Activated T-helper 1 cell treated with Interleukin-2 at 50 U/mL for 16 hours (primary cell): ENCODE measurements around the gene MEST.
A peak's percentile ranks its signal among the peaks of the same experiment; 100 is the strongest.
"Not testable (repeated sequence)": the region's sequence is repeated elsewhere in the genome, so short reads cannot be mapped to it uniquely, and the experiment has no call there.

ENCODE experiments used
- DNase-seq: peaks from one replicate; pipeline ENCODE4 v3.0.0-alpha.2; 2020; ENCODE audit warnings: low read depth

Gene MEST

GRCh38 chr7:130485734-130486113 lies 6.2 kb upstream of the MEST start:
- no peak for DNase-seq

DNA sequence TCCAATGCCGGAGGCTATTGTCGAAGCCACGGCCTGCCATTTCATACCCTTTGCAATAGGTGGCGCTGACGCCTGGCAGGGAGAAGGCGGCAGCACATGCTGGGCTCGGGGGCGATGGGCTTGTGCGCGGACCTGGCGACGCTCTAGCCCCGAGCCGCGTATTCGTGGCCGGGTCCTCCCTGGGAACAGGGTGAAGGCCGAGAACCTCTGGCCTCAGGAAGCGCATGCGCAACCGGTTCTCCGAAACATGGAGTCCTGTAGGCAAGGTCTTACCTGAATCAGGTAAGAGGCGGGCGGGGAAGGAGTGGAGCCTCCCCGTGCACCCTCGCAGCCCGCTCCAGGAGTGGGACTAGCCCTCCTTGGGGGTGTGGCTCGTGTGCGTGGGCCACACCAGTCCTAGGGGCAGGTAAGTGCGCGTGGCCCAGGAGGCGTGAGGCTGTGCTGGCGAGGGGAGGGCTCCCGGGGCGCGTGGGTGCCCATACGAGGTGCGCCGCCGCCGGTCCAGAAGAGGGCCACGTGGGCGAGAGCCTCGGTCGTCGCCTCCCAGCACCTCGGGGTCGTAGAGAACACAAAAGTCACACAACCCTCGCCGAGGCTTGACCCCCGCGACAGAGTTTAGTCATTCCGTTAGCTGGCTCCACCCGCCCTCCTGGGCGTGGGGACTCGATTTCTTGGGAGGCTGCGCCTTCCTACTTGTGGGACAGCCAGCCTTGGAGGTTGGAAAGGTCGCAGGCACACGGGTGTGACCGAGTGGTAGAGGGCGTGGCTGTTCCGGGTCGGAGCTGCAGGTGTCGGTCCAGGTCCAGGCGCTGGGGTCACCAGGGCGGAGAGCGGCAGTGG lies 5.6 kb upstream of the MEST start:
- DNase-seq, result peak; percentile 20

- DNase-seq, result no peak
These were observed 4.9 kb upstream of the MEST start for GRCh38 chr7:130486954-130487436.

- DNase-seq, result no peak
These were observed 3.3 kb upstream of the MEST start for GRCh38 chr7:130488392-130489139.

DNA sequence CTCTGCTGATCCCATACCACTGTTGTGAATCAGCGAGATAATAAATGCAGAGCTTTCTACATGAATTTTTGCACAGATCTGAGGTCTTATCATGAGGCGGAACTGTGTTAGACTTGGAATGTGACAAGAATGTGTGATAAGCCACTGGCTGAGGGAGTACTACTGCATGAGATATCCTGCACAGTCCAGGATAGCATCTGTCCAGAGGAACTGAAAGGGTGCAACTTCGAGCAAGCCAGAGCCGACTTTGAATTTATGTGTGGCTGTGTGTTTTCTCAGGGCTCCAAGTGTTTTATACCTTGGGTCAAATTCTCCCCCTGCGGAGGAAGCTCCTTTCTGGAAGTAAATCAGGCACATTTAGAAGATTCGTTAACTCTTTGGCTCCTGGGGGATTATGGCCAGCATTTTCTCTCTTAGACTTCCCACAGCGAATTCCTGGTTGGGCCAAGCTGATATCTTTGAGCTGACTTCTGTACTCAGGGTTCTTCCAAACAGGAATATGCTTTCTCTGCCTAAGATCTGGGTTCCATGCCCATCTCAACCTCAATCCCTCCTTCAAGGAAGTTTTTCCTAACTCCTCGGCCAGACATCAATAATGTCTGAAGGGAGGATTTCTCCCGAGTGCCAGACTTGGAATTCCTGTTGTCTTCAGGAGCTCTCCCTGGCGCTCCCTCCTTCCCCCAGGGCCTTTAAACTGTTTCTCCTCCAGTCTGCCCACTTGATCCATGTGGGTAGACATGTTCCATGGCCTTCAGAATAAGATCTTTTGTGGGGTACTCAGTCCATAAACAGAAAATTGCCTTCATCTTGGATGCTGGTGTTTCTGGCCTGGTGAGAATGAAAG lies 2.5 kb upstream of the MEST start:
- DNase-seq, result no peak

- DNase-seq, result no peak
These were observed 1.5 kb upstream of the MEST start for GRCh38 chr7:130490311-130490791.

- no peak for DNase-seq
These were observed 739 bp upstream of the MEST start for GRCh38 chr7:130490888-130491804.

- no peak for DNase-seq
These were observed 814 bp downstream of the MEST start for GRCh38 chr7:130492523-130493274.

DNA sequence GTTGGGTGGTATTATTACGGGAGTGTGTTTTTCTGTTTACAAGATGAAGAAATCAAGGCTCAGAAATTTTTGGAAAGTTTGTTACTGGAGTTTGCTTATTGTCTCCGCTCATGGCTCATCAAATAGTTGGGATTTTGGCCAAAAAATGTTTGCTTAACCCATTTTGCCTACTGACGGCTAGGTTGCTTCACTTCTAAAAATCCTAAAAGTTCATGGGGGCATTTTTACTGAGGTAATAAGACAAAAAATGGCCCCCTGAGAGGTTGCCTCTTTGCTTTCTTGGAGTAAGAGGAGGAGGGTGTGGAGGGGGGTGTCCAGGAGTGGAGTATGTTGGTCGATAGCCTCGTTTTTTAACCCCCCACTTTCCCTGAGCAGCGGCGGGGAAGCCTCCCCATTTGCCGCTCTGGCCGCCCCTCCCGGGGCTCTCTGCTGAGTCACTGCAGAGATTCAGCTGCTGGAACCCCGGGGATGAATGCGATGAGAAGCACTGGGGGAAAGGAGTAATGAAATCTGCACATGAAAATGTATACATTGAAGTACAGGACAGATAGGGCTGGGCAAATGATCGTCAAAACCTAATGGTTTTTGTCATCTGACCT lies 1.5 kb downstream of the MEST start:
- no peak for DNase-seq

- DNase-seq, result no peak
These were observed 2.6 kb downstream of the MEST start for GRCh38 chr7:130494431-130494858.

DNA sequence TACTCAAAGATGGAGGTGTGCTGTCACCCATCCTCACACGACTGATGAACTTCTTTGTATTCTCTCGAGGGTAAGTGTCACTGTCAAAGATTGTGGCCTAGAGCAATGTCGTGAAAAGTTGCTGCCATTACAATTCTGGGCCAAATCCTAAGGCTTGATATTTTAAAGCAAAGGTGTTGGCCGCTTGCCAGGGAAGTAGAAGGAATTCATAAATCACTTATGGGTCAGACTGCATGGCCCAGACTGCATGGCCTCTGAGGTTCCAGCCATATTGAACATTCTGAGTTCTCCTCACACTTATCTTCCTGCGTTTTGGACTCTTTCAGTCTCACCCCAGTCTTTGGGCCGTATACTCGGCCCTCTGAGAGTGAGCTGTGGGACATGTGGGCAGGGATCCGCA lies 8.6 kb downstream of the MEST start:
- DNase-seq, result no peak

GRCh38 chr7:130500910-130501309 lies 9.0 kb downstream of the MEST start:
- DNase-seq, result no peak

DNA sequence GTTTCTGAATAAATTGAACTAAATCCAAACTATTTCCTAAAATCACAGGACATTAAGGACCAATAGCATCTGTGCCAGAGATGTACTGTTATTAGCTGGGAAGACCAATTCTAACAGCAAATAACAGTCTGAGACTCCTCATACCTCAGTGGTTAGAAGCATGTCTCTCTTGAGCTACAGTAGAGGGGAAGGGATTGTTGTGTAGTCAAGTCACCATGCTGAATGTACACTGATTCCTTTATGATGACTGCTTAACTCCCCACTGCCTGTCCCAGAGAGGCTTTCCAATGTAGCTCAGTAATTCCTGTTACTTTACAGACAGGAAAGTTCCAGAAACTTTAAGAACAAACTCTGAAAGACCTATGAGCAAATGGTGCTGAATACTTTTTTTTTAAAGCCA lies 13.9 kb downstream of the MEST start:
- DNase-seq, result no peak

- DNase-seq, result no peak
These were observed 14.5 kb downstream of the MEST start for GRCh38 chr7:130506358-130506757.

DNA sequence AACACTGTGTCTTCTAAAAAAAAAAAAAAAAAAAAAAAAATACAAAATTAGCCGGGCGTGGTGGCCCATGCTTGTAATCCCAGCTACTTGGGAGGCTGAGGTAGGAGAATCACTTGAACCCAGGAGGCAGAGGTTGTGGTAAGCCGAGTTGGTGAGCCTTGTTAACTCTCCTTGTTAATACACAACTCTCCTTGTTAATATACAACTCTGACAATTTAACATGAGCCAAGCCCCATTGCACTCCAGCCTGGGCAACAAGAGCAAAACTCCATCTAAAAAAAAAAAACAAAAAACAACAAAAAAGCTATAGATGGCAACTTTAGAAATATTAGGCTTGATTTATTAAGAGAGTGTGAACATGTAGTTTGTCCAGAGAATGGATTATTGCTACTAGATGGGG lies 20.2 kb downstream of the MEST start:
- not testable (repeated sequence) for DNase-seq

GRCh38 chr7:130513447-130513846 lies 21.6 kb downstream of the MEST start:
- DNase-seq, result no peak

GRCh38 chr7:130515315-130516040 lies 23.6 kb downstream of the MEST start:
- DNase-seq, result no peak

DNA sequence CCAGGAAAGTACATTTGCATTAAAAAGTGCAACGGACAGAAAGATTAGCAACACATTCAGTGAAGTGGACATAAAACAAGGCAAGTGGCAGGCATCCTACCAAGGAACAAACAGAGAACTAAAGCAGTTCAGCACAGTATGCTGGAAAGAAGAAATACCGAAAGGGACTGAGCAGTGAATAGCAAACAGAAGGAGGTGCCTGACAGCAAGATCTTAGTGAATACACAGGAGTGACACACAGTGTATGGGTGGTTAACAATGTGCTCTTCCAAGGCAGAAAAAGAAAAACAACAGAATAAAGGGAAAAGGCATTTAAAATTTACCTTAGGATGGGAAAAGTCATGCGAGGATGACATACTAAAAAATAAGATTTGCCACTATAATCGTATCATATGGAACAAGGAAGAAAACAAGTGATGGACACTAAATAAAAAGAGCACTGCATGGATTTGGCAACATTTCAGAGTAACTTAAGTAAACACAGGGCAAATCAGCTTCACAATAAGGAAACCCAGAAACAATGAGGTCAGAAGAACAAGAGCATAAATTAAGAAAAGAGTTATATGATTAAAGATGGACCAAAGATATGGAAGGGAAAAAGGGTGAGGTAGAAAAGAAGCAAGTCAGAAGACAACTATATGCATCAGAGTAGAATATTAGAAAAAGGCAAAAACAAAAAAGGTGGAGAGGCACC lies 29.5 kb downstream of the MEST start:
- no peak for DNase-seq
